GM12878 (cell line): ENCODE data around the gene CLASP1.

ENCODE experiments used
- CTCF ChIP-seq, 3 experiments: IDR thresholded peaks in 2 of 3; conservative IDR thresholded peaks in 1 of 3; 2 replicates each; pipeline ENCODE4 v1.5.1; 2011; ENCODE audit warnings: low read depth in 3 of 3, low read length in 3 of 3, mild to moderate bottlenecking in 3 of 3, control low read depth in 2 of 3, moderate library complexity in 2 of 3, inconsistent platforms in 1 of 3, mixed read lengths in 1 of 3; ENCODE audit not compliant: control insufficient read depth in 2 of 3, insufficient read depth in 1 of 3; ENCODE audit errors: extremely low read depth in 1 of 3
- E2F4 ChIP-seq: IDR thresholded peaks from 2 replicates; pipeline ENCODE4 v1.6.1; 2012; ENCODE audit warnings: low read depth, low read length, improper control_type of control experiment
- KAT2A ChIP-seq: conservative IDR thresholded peaks from 2 replicates; pipeline ENCODE4 v1.6.1; 2011; ENCODE audit warnings: low read depth, low read length; ENCODE audit not compliant: control insufficient read depth
- SUZ12 ChIP-seq: fragments of 200-600 bp; sonication (generic); IDR thresholded peaks from one replicate; pipeline ENCODE4 v1.6.1; 2018; ENCODE audit warnings: antibody characterized with exemption, mild to moderate bottlenecking; ENCODE audit not compliant: unreplicated experiment
- TBL1XR1 ChIP-seq: IDR thresholded peaks from 2 replicates; pipeline ENCODE4 v1.6.1; 2012; ENCODE audit warnings: low read depth, low read length, improper control_type of control experiment
- YBX1 ChIP-seq: fragments of 450-650 bp; IDR thresholded peaks from 2 replicates; pipeline ENCODE4 v1.6.1; 2016; ENCODE audit warnings: antibody characterized with exemption
- TF ChIP-seq, protein P1 (sequence below): IDR thresholded peaks from 2 replicates; pipeline ENCODE4 v1.6.1; 2012; ENCODE audit warnings: low read depth, low read length, improper control_type of control experiment

DNA sequence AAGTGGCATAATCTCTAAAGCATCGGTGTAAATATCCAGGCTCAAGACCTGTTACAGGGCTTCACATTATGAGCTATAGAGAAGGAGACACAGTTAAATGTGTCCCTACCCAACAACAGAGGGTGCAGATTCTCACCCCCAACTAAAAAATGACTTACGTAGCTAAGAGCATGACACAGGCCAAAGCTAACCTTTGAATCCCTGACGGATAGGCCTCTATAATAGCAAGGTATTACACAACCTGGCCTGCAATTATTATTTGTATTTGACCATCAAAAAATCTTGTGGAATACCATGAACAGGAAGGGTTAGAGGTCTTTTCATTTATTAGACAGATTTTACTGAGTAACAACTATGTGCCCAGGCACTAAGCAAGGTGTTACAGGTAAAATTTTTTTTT, 73.5 kb downstream of the CLASP1 start:
- TF ChIP-seq KAT2A (no peak), CTCF (IDR thresholded peaks at IDR 0.05 in 2 of 3, conservative IDR thresholded peaks at IDR 0.05 in 1 of 3; ENCODE audit: control insufficient read depth in 2 of 3, extremely low read depth in 1 of 3, insufficient read depth in 1 of 3, low read depth in 3 of 3, low read length in 3 of 3) (no peak), E2F4 (no peak), TBL1XR1 (no peak), SUZ12 (no peak), YBX1 (no peak)
- TF ChIP-seq, protein P1, sequence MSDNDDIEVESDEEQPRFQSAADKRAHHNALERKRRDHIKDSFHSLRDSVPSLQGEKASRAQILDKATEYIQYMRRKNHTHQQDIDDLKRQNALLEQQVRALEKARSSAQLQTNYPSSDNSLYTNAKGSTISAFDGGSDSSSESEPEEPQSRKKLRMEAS = no peak
